GM08714 (cell line): ENCODE data around the gene SPATA31C1.

ENCODE experiments used
- H3K4me3 ChIP-seq: fragments of 200-500 bp; sonication (Bioruptor generic); 2 replicates; pipeline ENCODE4 v1.5.1; 2014; ENCODE audit warnings: mild to moderate bottlenecking, low read length, inconsistent platforms
- ZNF274 ChIP-seq: IDR thresholded peaks from 2 replicates; pipeline ENCODE4 v1.6.1; 2012; ENCODE audit warnings: mild to moderate bottlenecking, low read depth, low read length

Gene SPATA31C1

GRCh38 chr9:87883274-87883673 lies 34.5 kb upstream of the SPATA31C1 start:
- no peak for TF ChIP-seq ZNF274
- no peak overlapping the region for H3K4me3 ChIP-seq

GRCh38 chr9:87883990-87884389 lies 33.8 kb upstream of the SPATA31C1 start:
- TF ChIP-seq ZNF274: no peak
- no peak overlapping the region for H3K4me3 ChIP-seq

- no peak overlapping the region for H3K4me3 ChIP-seq
- no peak for TF ChIP-seq ZNF274
Observed at GRCh38 chr9:87884578-87885459, 32.9 kb upstream of the SPATA31C1 start.

- no peak for TF ChIP-seq ZNF274
Observed at GRCh38 chr9:87885484-87886189, 32.1 kb upstream of the SPATA31C1 start.

GRCh38 chr9:87886210-87886932 lies 31.4 kb upstream of the SPATA31C1 start:
- H3K4me3 ChIP-seq: no peak overlapping the region
- no peak for TF ChIP-seq ZNF274

More at GRCh38 chr9:87885484-87886189, 32.1 kb upstream of the SPATA31C1 start:
- H3K4me3 ChIP-seq: no peak overlapping the region

GRCh38 chr9:87886933-87887505 lies 30.7 kb upstream of the SPATA31C1 start:
- no peak for TF ChIP-seq ZNF274
- no peak overlapping the region for H3K4me3 ChIP-seq

- TF ChIP-seq ZNF274: no peak
- H3K4me3 ChIP-seq: no peak overlapping the region
Observed at GRCh38 chr9:87887661-87888480, 29.9 kb upstream of the SPATA31C1 start.

- H3K4me3 ChIP-seq: no peak overlapping the region
- TF ChIP-seq ZNF274: no peak
Observed at GRCh38 chr9:87888501-87888900, 29.3 kb upstream of the SPATA31C1 start.

GRCh38 chr9:87889065-87889881 lies 28.5 kb upstream of the SPATA31C1 start:
- no peak for TF ChIP-seq ZNF274

GRCh38 chr9:87889882-87890252 lies 27.9 kb upstream of the SPATA31C1 start:
- no peak for TF ChIP-seq ZNF274
- no peak overlapping the region for H3K4me3 ChIP-seq

More at GRCh38 chr9:87889065-87889881, 28.5 kb upstream of the SPATA31C1 start:
- no peak overlapping the region for H3K4me3 ChIP-seq

GRCh38 chr9:87890837-87891236 lies 26.9 kb upstream of the SPATA31C1 start:
- H3K4me3 ChIP-seq: no peak overlapping the region
- TF ChIP-seq ZNF274: no peak

GRCh38 chr9:87891754-87892153 lies 26.0 kb upstream of the SPATA31C1 start:
- no peak for TF ChIP-seq ZNF274
- H3K4me3 ChIP-seq: no peak overlapping the region
